Osteoblast (primary cell): ENCODE results near the gene RASEF. TPM values are rescaled to one million over a fixed set of nuclear protein-coding genes. Genes with fewer than 3 reads are reported as not detected.

Experiments used
- DNase-seq: peaks from one replicate; pipeline ENCODE4 v3.0.0; 2011; ENCODE audit warnings: low spot score, mixed read lengths; ENCODE audit not compliant: insufficient read length; ENCODE audit errors: missing footprints
- H2AFZ ChIP-seq: 2 replicates; pipeline ENCODE4 v1.6.0; 2011; ENCODE audit warnings: mild to moderate bottlenecking, low read length
- H3K27ac ChIP-seq: 2 replicates; pipeline ENCODE4 v1.5.1; 2011; ENCODE audit warnings: mild to moderate bottlenecking, low read depth, low read length, moderate library complexity
- H3K27me3 ChIP-seq: 2 replicates; pipeline ENCODE4 v1.6.0; 2012; ENCODE audit warnings: mild to moderate bottlenecking, control low read depth, inconsistent platforms, low read length, moderate library complexity; ENCODE audit not compliant: insufficient read depth
- H3K36me3 ChIP-seq: 2 replicates; pipeline ENCODE4 v1.5.1; 2011; ENCODE audit warnings: mild to moderate bottlenecking, low read length, control low read depth, moderate library complexity; ENCODE audit not compliant: insufficient read depth
- H3K4me1 ChIP-seq: 2 replicates; pipeline ENCODE4 v1.5.1; 2011; ENCODE audit warnings: mild to moderate bottlenecking, low read length, control low read depth, moderate library complexity; ENCODE audit not compliant: insufficient read depth
- H3K4me2 ChIP-seq: 2 replicates; pipeline ENCODE4 v1.6.0; 2011; ENCODE audit warnings: mild to moderate bottlenecking, low read length; ENCODE audit not compliant: insufficient read depth
- H3K4me3 ChIP-seq: fragments of 200-600 bp; sonication (generic); 3 replicates; pipeline ENCODE4 v1.5.1; 2012; ENCODE audit warnings: mild to moderate bottlenecking, low read length, inconsistent platforms; ENCODE audit not compliant: insufficient read depth
- H3K79me2 ChIP-seq: 2 replicates; pipeline ENCODE4 v1.6.0; 2012; ENCODE audit warnings: mild to moderate bottlenecking, low read length, control low read depth, inconsistent platforms; ENCODE audit not compliant: insufficient read depth
- H3K9me3 ChIP-seq: 2 replicates; pipeline ENCODE4 v1.5.1; 2011; ENCODE audit warnings: low read depth, low read length, control low read depth
- H4K20me1 ChIP-seq: 2 replicates; pipeline ENCODE4 v1.6.0; 2012; ENCODE audit warnings: mild to moderate bottlenecking, low read length, control low read depth; ENCODE audit not compliant: insufficient read depth
- CTCF ChIP-seq: IDR thresholded peaks from 2 replicates; pipeline ENCODE4 v1.5.1; 2011; ENCODE audit warnings: mild to moderate bottlenecking, low read depth, low read length, moderate library complexity; ENCODE audit errors: extremely low read depth
- total RNA-seq: library from RNA; depleted of rRNA; stranded (reverse); fragments of >200 nt; gene quantifications from 2 replicates; pipeline ENCODE4 v1.2.3, GENCODE V29; 2012

The RASEF gene
- total RNA-seq, 1 donor: 1.4 TPM

GRCh38 chr9:82998409-82998808 is 64.5 kb downstream of the RASEF start:
- H3K79me2 ChIP-seq: no peaks in the 10 kb centered on the region
- no peak for TF ChIP-seq CTCF

GRCh38 chr9:82997476-82998140 is 65.3 kb downstream of the RASEF start:
- TF ChIP-seq CTCF: no peak
- H3K27ac ChIP-seq: no peak overlapping the region

More at GRCh38 chr9:82998409-82998808, 64.5 kb downstream of the RASEF start:
- Histone ChIP-seq H3K4me2 (no peak overlapping the region), H3K9me3 (no peaks in the 10 kb centered on the region), H3K27me3 (no peaks in the 10 kb centered on the region), H2AFZ (no peak overlapping the region), H3K4me1 (no peaks in the 10 kb centered on the region), H4K20me1 (no peaks in the 10 kb centered on the region), H3K27ac (no peak overlapping the region), H3K36me3 (no peaks in the 10 kb centered on the region), H3K4me3 (no peak overlapping the region)
- no peak for DNase-seq

GRCh38 chr9:82996941-82997340 is 66.0 kb downstream of the RASEF start:
- H3K27ac ChIP-seq: no peak overlapping the region
- no peaks in the 10 kb centered on the region for H3K79me2 ChIP-seq
- no peaks in the 10 kb centered on the region for H3K36me3 ChIP-seq
- H2AFZ ChIP-seq: no peak overlapping the region
- DNase-seq: no peak
- H3K4me1 ChIP-seq: no peaks in the 10 kb centered on the region
- no peaks in the 10 kb centered on the region for H4K20me1 ChIP-seq
- H3K27me3 ChIP-seq: no peaks in the 10 kb centered on the region
- no peak overlapping the region for H3K4me3 ChIP-seq
- no peak overlapping the region for H3K4me2 ChIP-seq
- TF ChIP-seq CTCF: no peak
- H3K9me3 ChIP-seq: no peaks in the 10 kb centered on the region

More at GRCh38 chr9:82997476-82998140, 65.3 kb downstream of the RASEF start:
- Histone ChIP-seq H3K36me3 (no peaks in the 10 kb centered on the region), H3K4me2 (no peak overlapping the region), H4K20me1 (no peaks in the 10 kb centered on the region), H3K27me3 (no peaks in the 10 kb centered on the region), H2AFZ (no peak overlapping the region), H3K4me3 (no peak overlapping the region), H3K4me1 (no peaks in the 10 kb centered on the region), H3K79me2 (no peaks in the 10 kb centered on the region), H3K9me3 (no peaks in the 10 kb centered on the region)
- DNase-seq: no peak

- Histone ChIP-seq H2AFZ (no peak overlapping the region), H3K27ac (no peak overlapping the region), H4K20me1 (no peaks in the 10 kb centered on the region), H3K4me3 (no peak overlapping the region), H3K36me3 (no peaks in the 10 kb centered on the region), H3K79me2 (no peaks in the 10 kb centered on the region), H3K4me1 (no peaks in the 10 kb centered on the region), H3K9me3 (no peaks in the 10 kb centered on the region), H3K4me2 (no peak overlapping the region), H3K27me3 (no peaks in the 10 kb centered on the region)
- no peak for TF ChIP-seq CTCF
- no peak for DNase-seq
Observed at GRCh38 chr9:82993856-82994605, 68.9 kb downstream of the RASEF start.
